22Rv1 (cell line): ENCODE results near the gene CXCL14.

ENCODE experiments used
- CTCF ChIP-seq: fragments of 450-650 bp; IDR thresholded peaks from 2 replicates; pipeline ENCODE4 v1.5.1; 2017; ENCODE audit warnings: mild to moderate bottlenecking
- ZFX ChIP-seq: fragments of 450-650 bp; IDR thresholded peaks from 2 replicates; pipeline ENCODE4 v1.6.1; 2017; ENCODE audit warnings: antibody characterized with exemption, borderline replicate concordance

- no peak for TF ChIP-seq CTCF
- TF ChIP-seq ZFX = no peak
These were observed 27.6 kb upstream of the CXCL14 start for GRCh38 chr5:135606431-135606830.
